Peyer's patch (tissue), 4 donors: ENCODE measurements around the gene HMGXB3. TPM values are rescaled to one million over a fixed set of nuclear protein-coding genes. Genes with fewer than 3 reads are reported as not detected.

Experiments
- DNase-seq, 3 donors: peaks; one replicate each; pipeline ENCODE4 v3.0.0-alpha.2; 2017 to 2019
- H3K27ac ChIP-seq, 4 donors: fragments of 200-600 bp; sonication (generic); one replicate each; pipeline ENCODE4 v1.5.1; 2016 to 2019
- H3K27me3 ChIP-seq, 2 donors: fragments of 200-600 bp; sonication (generic); one replicate each; pipeline ENCODE4 v1.5.1; 2019
- H3K36me3 ChIP-seq, 3 donors: fragments of 200-600 bp; sonication (generic); one replicate each; pipeline ENCODE4 v1.5.1; 2016 to 2019
- H3K4me1 ChIP-seq, 4 donors: fragments of 200-600 bp; sonication (generic); one replicate each; pipeline ENCODE4 v1.5.1; 2016 to 2019
- H3K4me3 ChIP-seq, 4 donors: fragments of 200-600 bp; sonication (generic); 1 replicate in 3 of 4; 2 replicates in 1 of 4; pipeline ENCODE4 v1.5.1; 2016 to 2019; ENCODE audit warnings: mild to moderate bottlenecking in 1 of 4
- H3K9me3 ChIP-seq, 4 donors: fragments of 200-600 bp; sonication (generic); one replicate each; pipeline ENCODE4 v1.5.1; 2016 to 2019; ENCODE audit warnings: mild to moderate bottlenecking in 1 of 4
- CTCF ChIP-seq, 6 experiments: fragments of 450-650 bp in 4 of 6; fragments of 200-600 bp in 2 of 6; sonication (generic) in 1 of 6; IDR thresholded peaks; one replicate each; pipeline ENCODE4 v1.5.1; 2017 to 2019; ENCODE audit warnings: antibody characterized with exemption in 6 of 6, mild to moderate bottlenecking in 3 of 6, moderate library complexity in 1 of 6
- POLR2A ChIP-seq, 2 donors: fragments of 450-650 bp; IDR thresholded peaks; one replicate each; pipeline ENCODE4 v1.5.1; 2017; ENCODE audit warnings: antibody characterized with exemption in 2 of 2, mild to moderate bottlenecking in 2 of 2, moderate library complexity in 2 of 2
- total RNA-seq, 4 donors: library from RNA; depleted of rRNA; stranded (reverse); fragments of >200 nt; gene quantifications; one replicate each; pipeline ENCODE4 v1.1.0, GENCODE V29; 2016

The HMGXB3 gene
- total RNA-seq, 4 donors from 2014 or later = 24.3 to 45.0 (median 41.4) TPM

- Histone ChIP-seq H3K4me1 (no peaks in the 10 kb centered on the region), H3K27me3 (no peaks in the 10 kb centered on the region), H3K27ac (no peak overlapping the region), H3K9me3 (no peaks in the 10 kb centered on the region), H3K4me3 (no peak overlapping the region), H3K36me3 (peaks cover 0 to 69% (median 8%) of the 10 kb centered on the region in 3 donors)
- TF ChIP-seq CTCF (IDR thresholded peaks at IDR 0.05) = no peak
- no peak for TF ChIP-seq POLR2A (IDR thresholded peaks at IDR 0.05)
- DNase-seq = no peak
Measured at GRCh38 chr5:150009671-150010387, 9.3 kb downstream of the HMGXB3 start.

GRCh38 chr5:150013931-150014330 lies 13.4 kb downstream of the HMGXB3 start:
- Histone ChIP-seq H3K4me1 (no peaks in the 10 kb centered on the region), H3K36me3 (peaks cover 0 to 78% (median 8%) of the 10 kb centered on the region in 3 donors), H3K9me3 (no peaks in the 10 kb centered on the region), H3K4me3 (no peak overlapping the region), H3K27me3 (no peaks in the 10 kb centered on the region), H3K27ac (no peak overlapping the region)
- no peak for DNase-seq
- TF ChIP-seq POLR2A (IDR thresholded peaks at IDR 0.05) = no peak

GRCh38 chr5:150014456-150014855 lies 13.9 kb downstream of the HMGXB3 start:
- no peak for DNase-seq
- TF ChIP-seq CTCF (IDR thresholded peaks at IDR 0.05) = no peak
- TF ChIP-seq POLR2A (IDR thresholded peaks at IDR 0.05) = no peak
- Histone ChIP-seq H3K4me1 (no peaks in the 10 kb centered on the region), H3K27me3 (no peaks in the 10 kb centered on the region), H3K36me3 (peaks cover 0 to 79% (median 6%) of the 10 kb centered on the region in 3 donors), H3K27ac (no peak overlapping the region), H3K9me3 (no peaks in the 10 kb centered on the region), H3K4me3 (no peak overlapping the region)

GRCh38 chr5:150015415-150015814 lies 14.9 kb downstream of the HMGXB3 start:
- H3K27ac ChIP-seq = no peak overlapping the region
- no peak overlapping the region for H3K4me3 ChIP-seq
- H3K36me3 ChIP-seq = peaks cover 0 to 78% (median 6%) of the 10 kb centered on the region in 3 donors
- no peaks in the 10 kb centered on the region for H3K4me1 ChIP-seq
- no peak for TF ChIP-seq POLR2A (IDR thresholded peaks at IDR 0.05)
- no peak for TF ChIP-seq CTCF (IDR thresholded peaks at IDR 0.05)
- no peaks in the 10 kb centered on the region for H3K27me3 ChIP-seq
- DNase-seq = no peak
- H3K9me3 ChIP-seq = no peaks in the 10 kb centered on the region

GRCh38 chr5:150016537-150016936 lies 16.0 kb downstream of the HMGXB3 start:
- no peak for DNase-seq
- no peak for TF ChIP-seq POLR2A (IDR thresholded peaks at IDR 0.05)
- no peak for TF ChIP-seq CTCF (IDR thresholded peaks at IDR 0.05)
- H3K4me1 ChIP-seq = no peaks in the 10 kb centered on the region
- no peak overlapping the region for H3K27ac ChIP-seq
- H3K9me3 ChIP-seq = no peaks in the 10 kb centered on the region
- H3K27me3 ChIP-seq = no peaks in the 10 kb centered on the region
- H3K36me3 ChIP-seq = peaks cover 0 to 79% (median 6%) of the 10 kb centered on the region in 3 donors
- H3K4me3 ChIP-seq = no peak overlapping the region

GRCh38 chr5:150017226-150018005 lies 16.9 kb downstream of the HMGXB3 start:
- Histone ChIP-seq H3K4me3 (no peak overlapping the region), H3K27ac (no peak overlapping the region), H3K4me1 (no peaks in the 10 kb centered on the region), H3K27me3 (no peaks in the 10 kb centered on the region), H3K9me3 (no peaks in the 10 kb centered on the region), H3K36me3 (peaks cover 0 to 77% (median 6%) of the 10 kb centered on the region in 3 donors)
- no peak for TF ChIP-seq POLR2A (IDR thresholded peaks at IDR 0.05)
- TF ChIP-seq CTCF (IDR thresholded peaks at IDR 0.05) = no peak
- no peak for DNase-seq
